Left ventricle myocardium inferior (tissue), 1 donor: ENCODE measurements around the gene TMEM132A. TPM values are rescaled to one million over a fixed set of nuclear protein-coding genes. Genes with fewer than 3 reads are reported as not detected.

Source experiments
- DNase-seq: peaks from one replicate; pipeline ENCODE4 v3.0.0-alpha.2; 2020
- H3K27ac ChIP-seq: fragments of 200-600 bp; replicated peaks from 2 replicates; pipeline ENCODE4 v1.8.0; 2021
- H3K27me3 ChIP-seq: fragments of 200-600 bp; 2 replicates; pipeline ENCODE4 v1.8.0; 2021; ENCODE audit warnings: low read depth
- H3K36me3 ChIP-seq: fragments of 200-600 bp; 2 replicates; pipeline ENCODE4 v1.8.0; 2021
- H3K4me1 ChIP-seq: fragments of 200-600 bp; 2 replicates; pipeline ENCODE4 v1.8.0; 2021
- H3K4me3 ChIP-seq: fragments of 200-600 bp; 2 replicates; pipeline ENCODE4 v1.8.0; 2021; ENCODE audit warnings: mild to moderate bottlenecking, moderate library complexity
- H3K9me3 ChIP-seq: fragments of 200-600 bp; replicated peaks from 2 replicates; pipeline ENCODE4 v1.8.0; 2021
- CTCF ChIP-seq: fragments of 200-600 bp; IDR thresholded peaks from 2 replicates; pipeline ENCODE4 v1.8.0; 2021; ENCODE audit warnings: antibody characterized with exemption, mild to moderate bottlenecking, borderline replicate concordance
- intact Hi-C: fragments of 100-400 bp; cut with micrococcal nuclease; formaldehyde crosslinking; loops from one replicate; pipeline ENCODE4 v1.11.0; 2022
- total RNA-seq: library from RNA; stranded (reverse); fragmentation: NEBNext Ultra II Directional; extraction: Animal tissue kit (Norgen Biotek cat#: 25700); gene quantifications from one replicate; pipeline ENCODE4 v1.2.1, GENCODE V29; 2021
- donor health status: DM: no; HTN: yes; CAD: no; lungs with severe emphysema.

The TMEM132A gene
- total RNA-seq, 1 donor from 2014 or later = 6.4 TPM

- intact Hi-C loops = no loop called here
- Histone ChIP-seq H3K9me3 (no peaks in the 10 kb centered on the region), H3K4me3 (no peak overlapping the region), H3K27me3 (no peaks in the 10 kb centered on the region), H3K36me3 (peaks cover 56% of the 10 kb centered on the region), H3K27ac (peak overlapping the region; percentile 36), H3K4me1 (peaks cover 45% of the 10 kb centered on the region)
- no peak for TF ChIP-seq CTCF
- no peak for DNase-seq
Observed at GRCh38 chr11:60942219-60942618, 18.0 kb downstream of the TMEM132A start.

GRCh38 chr11:60942970-60943565, 18.8 kb downstream of the TMEM132A start:
- intact Hi-C loops = no loop called here
- no peak for DNase-seq
- no peaks in the 10 kb centered on the region for H3K9me3 ChIP-seq
- peak overlapping the region; percentile 30 for H3K27ac ChIP-seq
- peaks cover 56% of the 10 kb centered on the region for H3K36me3 ChIP-seq
- H3K4me3 ChIP-seq = no peak overlapping the region
- H3K27me3 ChIP-seq = no peaks in the 10 kb centered on the region
- TF ChIP-seq CTCF = no peak
- H3K4me1 ChIP-seq = peaks cover 43% of the 10 kb centered on the region

GRCh38 chr11:60944490-60945294, 20.4 kb downstream of the TMEM132A start:
- peak; percentile 26 for TF ChIP-seq CTCF
- DNase-seq = no peak
- H3K4me1 ChIP-seq = peaks cover 54% of the 10 kb centered on the region
- H3K27me3 ChIP-seq = no peaks in the 10 kb centered on the region
- H3K9me3 ChIP-seq = no peaks in the 10 kb centered on the region
- no peak overlapping the region for H3K27ac ChIP-seq
- H3K36me3 ChIP-seq = peaks cover 46% of the 10 kb centered on the region
- H3K4me3 ChIP-seq = no peak overlapping the region
- intact Hi-C loops = no loop called here

- Histone ChIP-seq H3K27me3 (peaks cover 4% of the 10 kb centered on the region), H3K4me1 (peaks cover 54% of the 10 kb centered on the region), H3K9me3 (no peaks in the 10 kb centered on the region), H3K36me3 (peaks cover 42% of the 10 kb centered on the region), H3K27ac (no peak overlapping the region), H3K4me3 (no peak overlapping the region)
- intact Hi-C loops = no loop called here
- DNase-seq = no peak
- no peak for TF ChIP-seq CTCF
Observed at GRCh38 chr11:60945295-60945667, 21.0 kb downstream of the TMEM132A start.

GRCh38 chr11:60946601-60947264, 22.5 kb downstream of the TMEM132A start:
- Histone ChIP-seq H3K4me3 (no peak overlapping the region), H3K27me3 (peaks cover 17% of the 10 kb centered on the region), H3K4me1 (peaks cover 51% of the 10 kb centered on the region), H3K9me3 (no peaks in the 10 kb centered on the region), H3K27ac (no peak overlapping the region), H3K36me3 (peaks cover 29% of the 10 kb centered on the region)
- DNase-seq = no peak
- TF ChIP-seq CTCF = no peak
- intact Hi-C loops = no loop called here
